ENCODE data around the gene FRMD4B. TPM values are rescaled to one million over a fixed set of nuclear protein-coding genes. Genes with fewer than 3 reads are reported as not detected.
"Not testable (repeated sequence)": the region's sequence is repeated elsewhere in the genome, so short reads cannot be mapped to it uniquely, and the experiment has no call there.

The FRMD4B gene
- total and polyA plus RNA-seq, 4 donors = 40.9 to 66.7 (median 49.4) TPM

- no CpG with 5 or more reads among the region's 1 CpG for WGBS (ENCODE audit: insufficient coverage)
- H3K36me3 ChIP-seq (ENCODE audit: control insufficient read depth, insufficient read depth, low read length) = no peaks in the 10 kb centered on the region
- no peak overlapping the region for H3K27ac ChIP-seq (ENCODE audit: low read depth, low read length)
- H3K4me1 ChIP-seq (ENCODE audit: control insufficient read depth, insufficient read depth, low read length) = peaks cover 3% of the 10 kb centered on the region
- DNase-seq (ENCODE audit: low read depth in 4 of 6, low spot score in 6 of 6) = no peak
- no peaks in the 10 kb centered on the region for H3K27me3 ChIP-seq (ENCODE audit: control insufficient read depth, insufficient read depth, low read length)
- no peak overlapping the region for H3K4me3 ChIP-seq (ENCODE audit: low read depth, low read length)
- H3K9me3 ChIP-seq (ENCODE audit: control insufficient read depth, insufficient read depth, low read length) = no peaks in the 10 kb centered on the region
These were observed 56.0 kb downstream of the FRMD4B start for GRCh38 chr3:69329892-69330291.

DNA sequence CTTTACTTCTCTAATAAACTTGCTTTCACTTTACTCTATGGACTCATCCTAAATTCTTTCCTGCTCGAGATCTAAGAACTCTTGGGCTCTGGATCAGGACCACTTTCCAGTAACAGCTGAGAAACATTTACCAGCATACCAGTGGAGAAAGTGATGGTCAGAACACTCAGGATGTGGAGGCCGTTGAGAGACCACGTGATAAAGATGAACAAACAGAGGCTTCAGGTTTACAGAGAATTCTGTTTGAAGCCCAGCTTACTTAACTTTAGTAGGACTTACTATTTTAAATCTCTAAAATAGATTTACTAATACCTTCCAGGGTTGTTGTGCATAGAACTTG is 57.0 kb downstream of the FRMD4B start:
- Histone ChIP-seq H3K36me3 (ENCODE audit: control insufficient read depth, insufficient read depth, low read length) (no peaks in the 10 kb centered on the region), H3K9me3 (ENCODE audit: control insufficient read depth, insufficient read depth, low read length) (no peaks in the 10 kb centered on the region), H3K4me3 (ENCODE audit: low read depth, low read length) (no peak overlapping the region), H3K4me1 (ENCODE audit: control insufficient read depth, insufficient read depth, low read length) (peaks cover 3% of the 10 kb centered on the region), H3K27me3 (ENCODE audit: control insufficient read depth, insufficient read depth, low read length) (no peaks in the 10 kb centered on the region), H3K27ac (ENCODE audit: low read depth, low read length) (no peak overlapping the region)
- WGBS (ENCODE audit: insufficient coverage) = no CpG with 5 or more reads among the region's 3 CpGs
- no peak for DNase-seq (ENCODE audit: low read depth in 4 of 6, low spot score in 6 of 6)

- H3K27me3 ChIP-seq (ENCODE audit: control insufficient read depth, insufficient read depth, low read length) = no peaks in the 10 kb centered on the region
- no peak overlapping the region for H3K27ac ChIP-seq (ENCODE audit: low read depth, low read length)
- H3K9me3 ChIP-seq (ENCODE audit: control insufficient read depth, insufficient read depth, low read length) = no peaks in the 10 kb centered on the region
- no peak overlapping the region for H3K4me3 ChIP-seq (ENCODE audit: low read depth, low read length)
- DNase-seq (ENCODE audit: low read depth in 4 of 6, low spot score in 6 of 6) = no peak
- peaks cover 3% of the 10 kb centered on the region for H3K4me1 ChIP-seq (ENCODE audit: control insufficient read depth, insufficient read depth, low read length)
- H3K36me3 ChIP-seq (ENCODE audit: control insufficient read depth, insufficient read depth, low read length) = no peaks in the 10 kb centered on the region
- 83% methylated on average over 1 of the region's 4 CpGs for WGBS (ENCODE audit: insufficient coverage)
These were observed 57.6 kb downstream of the FRMD4B start for GRCh38 chr3:69328103-69328962.

GRCh38 chr3:69326855-69327300 is 59.0 kb downstream of the FRMD4B start:
- WGBS (ENCODE audit: insufficient coverage) = 50% methylated on average over 1 of the region's 4 CpGs
- DNase-seq (ENCODE audit: low read depth in 4 of 6, low spot score in 6 of 6) = no peak

GRCh38 chr3:69325151-69325550 is 60.7 kb downstream of the FRMD4B start:
- H3K27ac ChIP-seq (ENCODE audit: low read depth, low read length) = no peak overlapping the region
- WGBS (ENCODE audit: insufficient coverage) = no CpG with 5 or more reads among the region's 2 CpGs
- no peak for DNase-seq (ENCODE audit: low read depth in 4 of 6, low spot score in 6 of 6)

More at GRCh38 chr3:69326855-69327300, 59.0 kb downstream of the FRMD4B start:
- no peaks in the 10 kb centered on the region for H3K9me3 ChIP-seq (ENCODE audit: control insufficient read depth, insufficient read depth, low read length)
- peak overlapping the region; percentile 25 for H3K27ac ChIP-seq (ENCODE audit: low read depth, low read length)
- H3K4me1 ChIP-seq (ENCODE audit: control insufficient read depth, insufficient read depth, low read length) = no peaks in the 10 kb centered on the region
- no peaks in the 10 kb centered on the region for H3K27me3 ChIP-seq (ENCODE audit: control insufficient read depth, insufficient read depth, low read length)
- no peaks in the 10 kb centered on the region for H3K36me3 ChIP-seq (ENCODE audit: control insufficient read depth, insufficient read depth, low read length)
- H3K4me3 ChIP-seq (ENCODE audit: low read depth, low read length) = no peak overlapping the region

GRCh38 chr3:69324362-69325025 is 61.4 kb downstream of the FRMD4B start:
- Histone ChIP-seq H3K9me3 (ENCODE audit: control insufficient read depth, insufficient read depth, low read length) (no peaks in the 10 kb centered on the region), H3K4me1 (ENCODE audit: control insufficient read depth, insufficient read depth, low read length) (no peaks in the 10 kb centered on the region), H3K27ac (ENCODE audit: low read depth, low read length) (no peak overlapping the region), H3K36me3 (ENCODE audit: control insufficient read depth, insufficient read depth, low read length) (no peaks in the 10 kb centered on the region), H3K27me3 (ENCODE audit: control insufficient read depth, insufficient read depth, low read length) (no peaks in the 10 kb centered on the region), H3K4me3 (ENCODE audit: low read depth, low read length) (no peak overlapping the region)
- WGBS (ENCODE audit: insufficient coverage) = 75% methylated on average over 5 of the region's 7 CpGs
- DNase-seq (ENCODE audit: low read depth in 4 of 6, low spot score in 6 of 6) = no peak

More at GRCh38 chr3:69325151-69325550, 60.7 kb downstream of the FRMD4B start:
- H3K4me1 ChIP-seq (ENCODE audit: control insufficient read depth, insufficient read depth, low read length) = no peaks in the 10 kb centered on the region
- no peaks in the 10 kb centered on the region for H3K9me3 ChIP-seq (ENCODE audit: control insufficient read depth, insufficient read depth, low read length)
- H3K27me3 ChIP-seq (ENCODE audit: control insufficient read depth, insufficient read depth, low read length) = no peaks in the 10 kb centered on the region
- H3K36me3 ChIP-seq (ENCODE audit: control insufficient read depth, insufficient read depth, low read length) = no peaks in the 10 kb centered on the region
- no peak overlapping the region for H3K4me3 ChIP-seq (ENCODE audit: low read depth, low read length)

DNA sequence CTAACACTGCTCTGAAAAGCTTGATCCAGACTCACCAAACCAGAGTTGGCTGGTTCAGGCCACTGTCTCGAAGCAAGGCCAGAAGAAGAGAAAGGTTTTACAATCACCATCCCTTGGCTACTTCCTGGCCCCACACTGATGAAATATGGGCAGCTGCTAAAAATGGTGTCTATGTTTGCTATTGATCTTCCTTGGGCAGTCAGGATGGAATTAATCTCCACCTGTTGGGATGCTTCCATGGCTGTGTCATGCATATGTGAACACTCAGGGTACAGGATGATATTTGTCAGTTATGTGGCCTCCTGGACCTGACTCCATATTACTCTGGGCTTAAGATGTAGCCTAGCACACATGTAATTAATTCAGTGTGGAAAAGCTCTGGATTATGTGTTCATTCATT is 61.9 kb downstream of the FRMD4B start:
- no peak for DNase-seq (ENCODE audit: low read depth in 4 of 6, low spot score in 6 of 6)
- Histone ChIP-seq H3K27ac (ENCODE audit: low read depth, low read length) (no peak overlapping the region), H3K9me3 (ENCODE audit: control insufficient read depth, insufficient read depth, low read length) (no peaks in the 10 kb centered on the region), H3K4me1 (ENCODE audit: control insufficient read depth, insufficient read depth, low read length) (no peaks in the 10 kb centered on the region), H3K4me3 (ENCODE audit: low read depth, low read length) (no peak overlapping the region), H3K36me3 (ENCODE audit: control insufficient read depth, insufficient read depth, low read length) (no peaks in the 10 kb centered on the region), H3K27me3 (ENCODE audit: control insufficient read depth, insufficient read depth, low read length) (no peaks in the 10 kb centered on the region)
- no CpG with 5 or more reads among the region's 1 CpG for WGBS (ENCODE audit: insufficient coverage)

GRCh38 chr3:69322512-69322911 is 63.4 kb downstream of the FRMD4B start:
- not testable (repeated sequence) for H3K27me3 ChIP-seq (ENCODE audit: control insufficient read depth, insufficient read depth, low read length); H3K4me1 ChIP-seq (ENCODE audit: control insufficient read depth, insufficient read depth, low read length); H3K4me3 ChIP-seq (ENCODE audit: low read depth, low read length); H3K36me3 ChIP-seq (ENCODE audit: control insufficient read depth, insufficient read depth, low read length); H3K9me3 ChIP-seq (ENCODE audit: control insufficient read depth, insufficient read depth, low read length); H3K27ac ChIP-seq (ENCODE audit: low read depth, low read length); DNase-seq (ENCODE audit: low read depth in 4 of 6, low spot score in 6 of 6)
- 96% methylated on average over 4 of the region's 4 CpGs for WGBS (ENCODE audit: insufficient coverage)

DNA sequence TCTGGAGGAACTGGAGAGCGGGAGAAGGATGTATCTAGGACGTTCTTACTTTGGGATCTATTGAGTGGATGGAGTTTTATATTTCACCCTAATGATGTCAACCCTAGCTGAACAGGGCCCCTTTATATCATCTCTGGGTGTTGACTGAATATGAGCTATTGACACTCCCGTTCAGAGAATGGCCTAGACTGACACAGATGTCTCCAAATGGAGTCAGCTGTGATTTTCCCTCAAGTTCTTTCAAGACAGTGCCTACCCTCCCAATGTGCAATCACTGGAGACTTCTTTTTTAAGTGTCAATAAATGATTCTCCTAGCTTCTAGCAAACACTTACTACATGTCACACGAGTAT is 63.8 kb downstream of the FRMD4B start:
- WGBS (ENCODE audit: insufficient coverage) = 71% methylated on average over 1 of the region's 4 CpGs
- H3K27ac ChIP-seq (ENCODE audit: low read depth, low read length) = no peak overlapping the region
- no peaks in the 10 kb centered on the region for H3K9me3 ChIP-seq (ENCODE audit: control insufficient read depth, insufficient read depth, low read length)
- no peaks in the 10 kb centered on the region for H3K27me3 ChIP-seq (ENCODE audit: control insufficient read depth, insufficient read depth, low read length)
- H3K4me3 ChIP-seq (ENCODE audit: low read depth, low read length) = no peak overlapping the region
- H3K36me3 ChIP-seq (ENCODE audit: control insufficient read depth, insufficient read depth, low read length) = no peaks in the 10 kb centered on the region
- H3K4me1 ChIP-seq (ENCODE audit: control insufficient read depth, insufficient read depth, low read length) = no peaks in the 10 kb centered on the region
- DNase-seq (ENCODE audit: low read depth in 4 of 6, low spot score in 6 of 6) = peak in 1 of 6 donors; percentile 35

All from spinal cord (tissue), 10 donors.